ENCODE measurements around the gene RER1.

RER1 gene

DNA sequence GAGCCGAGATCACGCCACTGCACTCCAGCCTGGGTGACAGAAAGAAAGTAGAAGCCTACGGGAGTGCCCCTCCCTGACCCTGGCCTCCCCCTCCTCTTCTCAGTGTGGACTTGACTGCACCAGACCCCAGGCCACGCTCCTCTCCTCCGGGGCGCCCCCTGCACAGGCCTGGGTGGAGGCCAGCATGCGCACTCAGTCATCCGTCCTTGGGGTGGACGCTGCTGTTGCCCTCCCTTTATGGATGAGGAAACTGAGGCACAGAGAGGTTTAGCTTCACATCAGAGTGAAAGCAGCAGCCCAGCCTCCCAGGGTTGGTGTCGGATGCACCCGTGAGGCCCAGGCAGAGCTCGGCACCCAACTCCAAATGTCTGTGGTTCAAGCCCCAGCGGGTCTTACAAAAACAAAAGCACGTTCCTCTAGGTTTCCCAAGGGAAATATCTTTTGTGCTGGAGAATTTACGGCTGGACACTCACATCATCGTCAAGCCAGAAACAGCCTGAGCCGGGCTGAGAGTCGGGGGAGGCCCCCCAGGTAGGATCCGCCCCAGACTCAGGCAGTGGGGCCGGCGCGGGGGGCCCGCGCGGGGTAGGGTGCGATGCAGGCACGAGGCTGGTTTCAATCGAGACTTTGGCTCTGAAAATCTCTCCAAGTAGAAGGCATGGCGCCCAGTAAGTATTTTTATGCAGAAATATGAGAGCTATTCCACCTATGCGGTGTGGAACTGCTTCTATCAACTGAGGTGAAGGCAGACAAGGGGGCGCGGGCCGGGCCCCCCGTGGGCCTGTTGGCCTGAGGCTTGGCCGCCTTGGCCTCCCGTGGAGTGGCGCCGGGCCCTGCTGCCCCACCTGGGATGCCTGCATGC lies 36.9 kb upstream of the RER1 start:
- no peak for DNase-seq

GRCh38 chr1:2355373-2356261 lies 36.0 kb upstream of the RER1 start:
- DNase-seq = no peak

DNA sequence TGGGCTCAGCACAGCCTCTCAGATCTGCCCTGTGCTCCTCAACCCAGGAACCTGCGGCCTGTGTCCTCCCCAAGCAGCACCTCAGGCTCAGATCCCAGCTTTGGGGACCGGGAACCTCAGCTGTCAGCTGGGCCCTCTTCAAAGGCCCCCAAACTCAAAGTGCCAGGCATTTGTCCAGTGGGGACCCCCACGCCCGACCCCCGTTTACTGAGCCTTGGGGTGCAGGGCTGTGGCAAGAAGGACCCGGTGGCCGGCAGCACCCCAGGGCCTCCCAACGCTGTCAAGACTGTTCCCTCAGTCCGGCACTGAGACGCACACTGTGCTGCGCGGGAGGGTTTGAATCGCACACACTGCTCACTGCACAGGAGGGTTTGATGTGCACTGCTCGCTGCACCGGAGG lies 35.2 kb upstream of the RER1 start:
- DNase-seq = no peak

DNA sequence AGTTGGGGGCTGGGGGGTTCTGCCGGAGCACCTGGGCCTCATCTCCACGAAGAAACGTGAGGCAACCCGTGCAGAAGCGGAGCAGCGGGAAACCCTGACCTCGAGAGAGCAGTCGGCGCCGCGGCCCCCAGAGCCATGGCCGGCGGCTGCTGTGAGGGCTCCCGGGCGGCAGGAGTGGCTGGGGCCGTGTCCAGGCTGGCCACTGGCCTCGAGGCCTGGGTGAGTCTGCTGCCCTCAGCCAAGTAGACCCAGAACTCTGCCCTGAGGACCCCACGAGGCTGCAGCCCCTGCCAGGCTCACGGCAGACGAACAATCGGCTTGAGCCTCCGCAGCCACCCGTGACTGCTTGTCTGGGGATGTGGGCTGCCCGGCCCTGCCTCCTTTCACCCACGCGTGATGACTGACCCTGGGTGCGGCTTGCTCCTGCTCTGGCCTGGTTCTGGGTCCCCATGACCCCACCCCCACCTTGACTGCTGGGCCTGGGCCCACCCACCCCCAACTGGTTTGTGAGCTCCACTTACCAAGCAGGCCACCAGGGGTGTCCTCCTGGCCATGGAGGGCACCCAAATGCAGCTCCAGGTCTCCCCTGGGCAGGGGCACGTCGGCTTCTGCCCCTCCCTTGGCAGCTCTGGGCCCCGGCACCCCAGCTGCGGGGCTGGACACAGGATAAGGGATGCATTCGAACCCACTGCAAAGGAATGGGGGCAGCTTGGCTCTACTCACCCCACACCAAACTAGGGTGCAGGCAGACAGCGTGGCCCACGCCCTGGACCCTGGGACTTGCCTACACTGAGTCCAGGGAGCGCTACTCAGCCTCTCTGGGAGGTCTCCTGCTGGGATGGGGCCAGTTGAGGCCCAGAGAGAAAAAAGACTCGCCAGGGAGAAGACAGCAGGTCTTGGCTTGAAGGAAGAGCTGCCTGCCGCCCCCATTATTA lies 34.5 kb upstream of the RER1 start:
- no peak for DNase-seq

DNA sequence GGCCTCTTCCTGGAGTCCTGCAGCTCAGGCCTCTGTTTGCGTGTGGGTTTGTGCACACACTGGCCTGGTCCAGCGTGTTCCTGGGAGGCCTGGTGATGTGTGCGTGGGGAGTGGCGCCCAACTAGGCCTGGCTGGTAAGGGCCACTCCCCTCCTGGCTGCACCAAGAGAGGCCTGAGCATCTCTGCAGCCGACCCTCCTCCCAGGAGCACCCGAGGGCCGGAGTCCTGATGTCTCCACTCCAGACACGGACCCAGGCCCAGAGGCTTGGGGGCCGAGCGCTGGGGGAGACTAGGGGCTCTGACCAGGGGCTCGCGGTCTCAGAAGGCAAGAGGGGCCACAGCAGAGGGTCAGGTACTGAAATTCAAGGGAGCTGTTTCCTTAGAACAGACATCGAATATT lies 33.6 kb upstream of the RER1 start:
- DNase-seq = no peak

GRCh38 chr1:2358651-2359640 lies 32.7 kb upstream of the RER1 start:
- DNase-seq = no peak

DNA sequence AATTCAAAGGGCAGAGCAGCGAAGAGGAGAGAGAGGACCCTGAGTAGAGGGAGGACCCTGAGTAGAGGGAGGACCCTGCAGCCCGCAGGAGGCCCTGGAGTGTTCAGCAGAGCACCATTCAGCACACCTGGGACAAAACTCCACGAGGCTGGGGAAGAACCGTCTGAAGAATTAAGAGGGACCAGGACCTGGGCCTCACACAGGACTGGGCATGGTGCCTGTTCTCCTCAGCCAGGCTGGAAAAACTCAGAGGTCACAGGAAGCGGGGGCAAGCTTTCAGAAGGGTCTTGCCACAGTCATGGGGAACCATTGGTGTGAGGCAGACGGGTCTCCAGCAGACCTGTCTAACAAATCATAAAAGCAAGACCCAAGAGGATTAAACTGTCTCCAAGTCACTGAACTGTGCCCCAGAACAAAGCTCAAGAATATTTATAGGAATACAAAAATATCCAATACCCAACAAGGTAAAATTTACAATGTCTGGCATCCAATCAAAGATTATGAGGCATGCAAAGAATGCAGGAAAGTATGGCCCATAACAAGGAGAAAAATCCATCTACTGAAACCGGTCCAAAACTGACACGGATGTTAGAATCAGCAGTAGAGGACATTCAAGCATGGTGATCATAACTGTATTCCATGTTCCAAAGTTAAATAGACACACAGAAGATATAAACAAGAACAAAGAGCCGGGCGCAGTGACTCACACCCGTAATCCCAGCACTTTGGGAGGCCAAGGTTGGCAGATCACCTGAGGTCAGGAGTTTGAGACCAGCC lies 30.9 kb upstream of the RER1 start:
- no peak for DNase-seq

DNA sequence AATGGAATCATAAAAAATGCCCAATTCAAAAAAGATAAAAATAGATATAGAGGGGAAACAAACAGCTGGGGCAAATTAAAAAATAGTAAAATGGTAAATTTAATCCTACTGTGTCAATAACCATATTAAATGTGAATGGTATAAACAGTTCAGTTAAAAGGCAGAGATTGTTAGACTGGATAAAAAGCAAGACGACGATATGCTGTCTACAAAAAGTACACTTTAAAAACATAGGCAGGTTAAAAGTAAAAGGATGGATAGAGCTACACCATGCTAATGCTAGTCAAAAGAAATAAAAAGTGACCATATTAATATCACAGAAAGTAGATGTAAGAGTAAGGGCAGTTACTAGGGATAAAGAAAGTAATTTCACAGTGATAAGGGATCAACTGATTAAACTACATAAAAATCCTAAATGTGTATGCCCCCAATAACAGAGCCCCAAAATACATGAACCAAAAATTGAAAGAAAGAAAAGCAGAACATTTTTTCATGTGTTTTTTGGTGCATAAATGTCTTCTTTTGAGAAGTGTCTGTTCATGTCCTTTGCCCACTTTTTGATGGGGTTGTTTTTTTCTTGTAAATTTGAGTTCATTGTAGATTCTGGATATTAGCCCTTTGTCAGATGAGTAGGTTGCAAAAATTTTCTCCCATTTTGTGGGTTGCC lies 27.7 kb upstream of the RER1 start:
- no peak for DNase-seq

- no peak for DNase-seq
These were observed 23.4 kb upstream of the RER1 start for GRCh38 chr1:2368053-2368744.

DNA sequence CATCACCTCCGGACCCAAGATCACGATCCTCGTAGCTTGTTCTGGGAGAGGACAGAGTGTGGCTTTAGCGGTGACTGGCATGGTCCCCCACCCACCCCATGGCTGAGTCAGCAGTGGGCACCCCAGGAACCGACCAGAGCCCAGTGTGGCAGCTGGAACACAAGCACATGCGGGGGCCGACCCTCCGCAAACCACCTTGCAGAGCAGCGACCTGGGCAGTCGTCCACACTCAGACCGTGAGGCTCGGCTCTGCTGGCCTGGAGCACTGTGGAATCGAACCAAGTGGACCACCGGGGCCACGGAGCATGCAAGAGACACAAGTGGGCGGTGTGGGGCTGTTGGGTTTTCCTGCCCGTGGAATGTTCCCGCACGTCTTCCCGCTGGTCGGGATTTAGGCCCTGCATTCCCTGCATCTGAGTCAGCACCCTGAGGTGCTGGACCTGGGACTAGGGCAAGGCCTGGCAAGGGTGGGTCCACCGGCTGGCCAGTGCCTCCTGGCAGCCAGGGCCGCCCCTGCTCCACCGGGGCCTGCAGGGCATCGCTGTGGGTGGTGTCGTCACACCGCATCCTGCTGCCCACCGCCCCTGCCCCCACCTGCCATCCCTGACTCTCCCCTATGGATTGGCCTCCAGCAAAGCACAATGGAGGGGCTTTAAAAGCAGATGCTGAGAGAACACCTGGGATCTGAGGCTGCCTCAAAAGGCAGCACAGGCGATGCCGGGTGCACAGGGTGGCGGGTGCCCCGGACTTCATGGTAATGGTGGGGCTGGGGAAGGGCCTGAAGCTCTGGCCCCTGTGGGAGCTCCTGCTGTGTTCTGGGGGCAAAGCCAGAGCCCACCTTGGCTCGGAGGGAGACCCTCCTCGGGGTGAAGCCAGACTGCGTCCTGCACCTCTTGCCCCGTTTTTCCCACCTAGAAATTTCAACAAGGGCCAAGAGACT lies 18.8 kb upstream of the RER1 start:
- no peak for DNase-seq

GRCh38 chr1:2373551-2374251 lies 17.9 kb upstream of the RER1 start:
- no peak for DNase-seq

DNA sequence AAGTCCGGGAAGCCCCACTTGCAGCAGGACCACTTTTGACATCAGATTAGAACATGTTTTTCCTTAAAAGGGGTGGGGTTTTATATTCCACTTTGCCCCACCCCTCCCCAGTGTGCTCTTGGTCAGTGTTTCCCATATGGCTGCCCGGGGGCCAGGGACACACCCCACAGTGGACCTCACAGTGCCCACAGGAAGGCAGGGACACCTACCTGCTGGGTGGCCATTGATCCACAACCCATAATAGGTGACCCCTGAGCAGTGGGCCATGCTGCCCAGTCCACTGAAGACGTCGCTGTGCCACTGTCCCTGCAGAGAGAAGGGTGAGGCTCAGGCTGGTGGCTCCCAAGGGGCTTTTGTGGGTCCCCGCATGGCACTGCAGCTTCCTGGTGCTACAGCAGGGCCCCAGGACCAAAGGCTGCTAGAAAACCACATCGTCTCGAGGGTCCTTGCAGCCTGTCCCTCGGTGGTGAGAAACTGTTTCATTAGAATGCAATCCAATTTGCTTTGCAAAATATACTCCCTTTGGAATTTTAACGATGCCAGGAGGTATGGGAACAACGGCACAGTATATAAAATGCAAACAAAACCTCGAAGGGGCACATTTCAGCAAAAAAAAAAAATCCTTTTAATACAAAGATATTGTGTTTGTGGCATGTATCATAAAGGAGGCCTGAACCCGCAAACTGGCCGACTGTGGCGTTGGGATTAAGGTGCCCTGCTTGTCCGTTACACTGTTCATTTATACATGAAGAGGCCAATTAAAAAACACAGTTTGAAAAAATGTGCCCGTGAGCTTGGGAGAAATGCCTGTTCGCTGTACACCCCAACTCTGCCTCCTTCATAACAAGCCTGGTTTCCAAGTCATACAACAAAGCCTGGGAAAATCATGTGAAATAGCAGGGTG lies 17.1 kb upstream of the RER1 start:
- DNase-seq = no peak

- DNase-seq = no peak
These were observed 16.3 kb upstream of the RER1 start for GRCh38 chr1:2375246-2375922.

GRCh38 chr1:2375923-2376260 lies 15.7 kb upstream of the RER1 start:
- no peak for DNase-seq

- no peak for DNase-seq
These were observed 15.3 kb upstream of the RER1 start for GRCh38 chr1:2376261-2376741.

Measured in stimulated activated CD4-positive, alpha-beta T cell treated with anti-CD3 and anti-CD28 coated beads, Interleukin-4, amount 100 ng/mL, for 24 hours (primary cell).